GM21576 (cell line): Measurements from ENCODE around the gene SLC4A5.

Experiments
- ATAC-seq: cut with Tn5 transposase; IDR thresholded peaks from one replicate; pipeline ENCODE4 v1.9.1; 2021; ENCODE audit warnings: mild to moderate bottlenecking, moderate library complexity; ENCODE audit not compliant: unreplicated experiment

Gene SLC4A5

GRCh38 chr2:74343316-74343715 lies at the start of gene SLC4A5:
Gene SLC4A5 (minus strand): TSS chr2:74343416. CDS start chr2:74315023, 28,393 bp downstream.
- no peak for ATAC-seq

GRCh38 chr2:74392449-74392743 lies 49.2 kb upstream of the SLC4A5 start:
- no peak for ATAC-seq

GRCh38 chr2:74391580-74392448 lies 48.6 kb upstream of the SLC4A5 start:
- peak; percentile 65 for ATAC-seq

GRCh38 chr2:74391209-74391579 lies 48.0 kb upstream of the SLC4A5 start:
- ATAC-seq, result peak; percentile 29

- no peak for ATAC-seq
Measured at GRCh38 chr2:74390606-74391005, 47.4 kb upstream of the SLC4A5 start.

- ATAC-seq, result no peak
Measured at GRCh38 chr2:74387346-74387745, 44.1 kb upstream of the SLC4A5 start.

- no peak for ATAC-seq
Measured at GRCh38 chr2:74385396-74385795, 42.2 kb upstream of the SLC4A5 start.

- ATAC-seq, result no peak
Measured at GRCh38 chr2:74384051-74384450, 40.8 kb upstream of the SLC4A5 start.

- ATAC-seq, result no peak
Measured at GRCh38 chr2:74383254-74383653, 40.0 kb upstream of the SLC4A5 start.

GRCh38 chr2:74381751-74382150 lies 38.5 kb upstream of the SLC4A5 start:
- no peak for ATAC-seq

GRCh38 chr2:74379851-74380789 lies 36.9 kb upstream of the SLC4A5 start, which contains the start of gene DCTN1:
Gene DCTN1 (minus strand): TSS chr2:74380311. CDS start chr2:74380037, 274 bp downstream.
- ATAC-seq, result peak; percentile 52

- no peak for ATAC-seq
Measured at GRCh38 chr2:74378007-74378406, 34.8 kb upstream of the SLC4A5 start.

GRCh38 chr2:74375838-74376237 lies 32.6 kb upstream of the SLC4A5 start:
- ATAC-seq, result no peak

GRCh38 chr2:74374509-74375205 lies 31.4 kb upstream of the SLC4A5 start:
- ATAC-seq, result no peak

GRCh38 chr2:74373985-74374384 lies 30.8 kb upstream of the SLC4A5 start:
- ATAC-seq, result no peak

- ATAC-seq, result no peak
Measured at GRCh38 chr2:74373221-74373676, 30.0 kb upstream of the SLC4A5 start.

- ATAC-seq, result no peak
Measured at GRCh38 chr2:74372674-74373073, 29.5 kb upstream of the SLC4A5 start.

GRCh38 chr2:74371421-74371820 lies 28.2 kb upstream of the SLC4A5 start:
- ATAC-seq, result no peak

GRCh38 chr2:74369976-74370375 lies 26.8 kb upstream of the SLC4A5 start:
- no peak for ATAC-seq

GRCh38 chr2:74368499-74368898 lies 25.3 kb upstream of the SLC4A5 start:
- ATAC-seq, result no peak

GRCh38 chr2:74367789-74368188 lies 24.6 kb upstream of the SLC4A5 start:
- no peak for ATAC-seq
